ENCODE data around the gene FETUB. TPM values are rescaled to one million over a fixed set of nuclear protein-coding genes. Genes with fewer than 3 reads are reported as not detected.
"Not testable (repeated sequence)": the region's sequence is repeated elsewhere in the genome, so short reads cannot be mapped to it uniquely, and the experiment has no call there.

FETUB gene
- total RNA-seq, 4 donors from 2014 or later = not detected

GRCh38 chr3:186687120-186687651 is 47.0 kb downstream of the FETUB start:
- no peak overlapping the region for H3K27ac ChIP-seq
- intact Hi-C loops (cut with DNase I; ENCODE audit: low total_unique reads) = no loop called here
- no peak for ATAC-seq
- in situ Hi-C loops (cut with MboI; ENCODE audit: low sequenced_read_pairs in 4 of 4) = no loop called here
- no peak overlapping the region for H3K4me3 ChIP-seq
- H3K27me3 ChIP-seq = no peaks in the 10 kb centered on the region
- TF ChIP-seq POLR2A (IDR thresholded peaks at IDR 0.05) = no peak
- no peak for DNase-seq
- no peaks in the 10 kb centered on the region for H3K36me3 ChIP-seq
- no peaks in the 10 kb centered on the region for H3K4me1 ChIP-seq
- no peaks in the 10 kb centered on the region for H3K9me3 ChIP-seq

GRCh38 chr3:186690304-186690703 is 50.1 kb downstream of the FETUB start:
- H3K4me3 ChIP-seq; H3K4me1 ChIP-seq; ATAC-seq; H3K27ac ChIP-seq; H3K9me3 ChIP-seq; H3K36me3 ChIP-seq; intact Hi-C loops (cut with DNase I; ENCODE audit: low total_unique reads); H3K27me3 ChIP-seq; in situ Hi-C loops (cut with MboI; ENCODE audit: low sequenced_read_pairs in 4 of 4); DNase-seq: not testable (repeated sequence)

- no peak overlapping the region for H3K27ac ChIP-seq
- in situ Hi-C loops (cut with MboI; ENCODE audit: low sequenced_read_pairs in 4 of 4) = no loop called here
- no peaks in the 10 kb centered on the region for H3K36me3 ChIP-seq
- intact Hi-C loops (cut with DNase I; ENCODE audit: low total_unique reads) = no loop called here
- H3K4me3 ChIP-seq = no peak overlapping the region
- ATAC-seq (no peak), DNase-seq (no peak)
- H3K9me3 ChIP-seq = no peaks in the 10 kb centered on the region
- H3K27me3 ChIP-seq = no peaks in the 10 kb centered on the region
- H3K4me1 ChIP-seq = no peaks in the 10 kb centered on the region
- TF ChIP-seq CTCF (IDR thresholded peaks at IDR 0.05 in 4 of 5, conservative IDR thresholded peaks at IDR 0.05 in 1 of 5) (no peak), POLR2A (IDR thresholded peaks at IDR 0.05) (no peak)
Observed at GRCh38 chr3:186691676-186692075, 51.5 kb downstream of the FETUB start.

- H3K4me3 ChIP-seq = no peak overlapping the region
- in situ Hi-C loops (cut with MboI; ENCODE audit: low sequenced_read_pairs in 4 of 4) = no loop called here
- DNase-seq (no peak), ATAC-seq (no peak)
- intact Hi-C loops (cut with DNase I; ENCODE audit: low total_unique reads) = no loop called here
- H3K9me3 ChIP-seq = no peaks in the 10 kb centered on the region
- no peak overlapping the region for H3K27ac ChIP-seq
- no peaks in the 10 kb centered on the region for H3K27me3 ChIP-seq
- H3K4me1 ChIP-seq = no peaks in the 10 kb centered on the region
- TF ChIP-seq CTCF (IDR thresholded peaks at IDR 0.05 in 4 of 5, conservative IDR thresholded peaks at IDR 0.05 in 1 of 5) (no peak), POLR2A (IDR thresholded peaks at IDR 0.05) (no peak)
- H3K36me3 ChIP-seq = no peaks in the 10 kb centered on the region
Observed at GRCh38 chr3:186693843-186694242, 53.6 kb downstream of the FETUB start.

GRCh38 chr3:186694288-186695032 is 54.3 kb downstream of the FETUB start:
- DNase-seq (no peak), ATAC-seq (no peak)
- intact Hi-C loops (cut with DNase I; ENCODE audit: low total_unique reads) (no loop called here), in situ Hi-C loops (cut with MboI; ENCODE audit: low sequenced_read_pairs in 4 of 4) (no loop called here)
- TF ChIP-seq POLR2A (IDR thresholded peaks at IDR 0.05) (no peak), CTCF (IDR thresholded peaks at IDR 0.05 in 4 of 5, conservative IDR thresholded peaks at IDR 0.05 in 1 of 5) (no peak)
- H3K9me3 ChIP-seq = no peaks in the 10 kb centered on the region
- H3K36me3 ChIP-seq = no peaks in the 10 kb centered on the region
- H3K4me3 ChIP-seq = no peak overlapping the region
- H3K27me3 ChIP-seq = no peaks in the 10 kb centered on the region
- H3K4me1 ChIP-seq = no peaks in the 10 kb centered on the region
- no peak overlapping the region for H3K27ac ChIP-seq
